Fibroblast of skin of right quadriceps (primary cell): Measurements from ENCODE around the gene NDUFB7.
"Not testable (repeated sequence)": the region's sequence is repeated elsewhere in the genome, so short reads cannot be mapped to it uniquely, and the experiment has no call there.

ENCODE experiments used
- DNase-seq: peaks from one replicate; pipeline ENCODE4 v3.0.0-alpha.2; 2013

NDUFB7 gene

DNA sequence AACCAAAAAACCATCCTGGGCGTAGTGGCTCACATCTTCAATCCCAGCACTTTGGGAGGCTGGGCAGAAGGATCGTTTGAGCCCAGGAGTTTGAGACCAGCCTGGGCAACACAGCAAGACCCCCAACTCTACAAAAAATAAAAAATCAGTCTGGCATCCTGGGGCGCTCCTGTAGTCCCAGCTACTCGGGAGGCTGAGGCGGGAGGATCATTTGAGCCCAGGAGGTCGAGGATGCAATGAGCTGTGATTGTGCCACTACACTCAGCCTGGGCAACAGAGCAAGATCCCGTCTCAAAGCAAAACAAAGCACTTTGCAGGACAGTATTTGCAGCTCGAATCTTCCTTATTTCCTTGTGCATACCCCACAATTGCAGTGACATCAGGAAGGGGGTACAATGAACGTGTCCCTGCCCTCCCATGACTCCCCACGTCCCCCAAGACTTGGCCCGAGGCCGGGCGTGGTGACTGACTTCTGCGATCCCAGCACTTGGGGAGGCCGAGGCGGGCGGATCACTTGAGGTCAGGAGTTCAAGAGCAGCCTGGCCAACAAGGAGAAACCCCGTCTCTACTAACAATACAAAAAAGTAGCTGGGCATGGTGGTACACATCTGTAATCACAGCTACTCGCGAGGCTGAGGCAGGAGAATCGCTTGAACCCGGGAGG lies 870 bp downstream of the NDUFB7 start:
- DNase-seq, result no peak

DNA sequence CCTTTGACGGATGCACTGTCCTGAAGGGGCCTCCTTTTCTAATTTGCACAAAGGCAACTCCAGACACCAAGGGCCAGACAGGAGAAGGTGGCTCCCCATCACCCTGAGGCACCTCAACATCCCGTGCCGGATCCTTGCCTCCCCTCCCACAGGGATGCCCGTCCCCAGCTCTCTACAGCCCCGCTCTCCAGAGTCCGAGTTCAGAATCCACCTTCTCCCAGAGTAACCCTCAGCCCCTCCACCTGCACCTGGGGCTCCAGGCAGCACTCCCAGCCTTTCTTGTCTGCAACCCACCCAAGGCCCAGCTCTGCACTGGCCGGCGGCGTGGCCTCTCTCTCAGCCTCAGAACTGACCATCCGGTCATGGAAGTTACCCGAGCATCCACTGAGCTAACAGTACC lies 4.8 kb downstream of the NDUFB7 start:
- no peak for DNase-seq

DNA sequence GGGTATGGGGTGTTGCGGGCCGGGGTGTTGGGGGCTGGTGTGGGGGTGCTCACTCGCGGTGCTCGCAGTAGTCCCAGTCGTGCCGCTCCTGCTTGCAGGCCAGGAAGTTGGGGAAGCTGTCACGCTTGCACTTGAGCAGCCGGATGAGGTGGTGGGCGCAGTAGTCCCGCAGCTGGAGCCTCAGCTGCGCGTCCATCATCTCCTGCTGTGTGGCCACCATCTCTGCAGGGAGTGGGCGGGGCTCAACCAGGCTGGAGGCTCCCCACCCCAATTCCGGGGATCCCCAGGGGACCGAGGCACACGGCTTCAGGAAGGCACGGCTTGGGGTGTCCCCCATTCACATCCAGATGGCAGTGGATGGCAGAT lies 5.2 kb downstream of the NDUFB7 start:
- DNase-seq, result no peak

DNA sequence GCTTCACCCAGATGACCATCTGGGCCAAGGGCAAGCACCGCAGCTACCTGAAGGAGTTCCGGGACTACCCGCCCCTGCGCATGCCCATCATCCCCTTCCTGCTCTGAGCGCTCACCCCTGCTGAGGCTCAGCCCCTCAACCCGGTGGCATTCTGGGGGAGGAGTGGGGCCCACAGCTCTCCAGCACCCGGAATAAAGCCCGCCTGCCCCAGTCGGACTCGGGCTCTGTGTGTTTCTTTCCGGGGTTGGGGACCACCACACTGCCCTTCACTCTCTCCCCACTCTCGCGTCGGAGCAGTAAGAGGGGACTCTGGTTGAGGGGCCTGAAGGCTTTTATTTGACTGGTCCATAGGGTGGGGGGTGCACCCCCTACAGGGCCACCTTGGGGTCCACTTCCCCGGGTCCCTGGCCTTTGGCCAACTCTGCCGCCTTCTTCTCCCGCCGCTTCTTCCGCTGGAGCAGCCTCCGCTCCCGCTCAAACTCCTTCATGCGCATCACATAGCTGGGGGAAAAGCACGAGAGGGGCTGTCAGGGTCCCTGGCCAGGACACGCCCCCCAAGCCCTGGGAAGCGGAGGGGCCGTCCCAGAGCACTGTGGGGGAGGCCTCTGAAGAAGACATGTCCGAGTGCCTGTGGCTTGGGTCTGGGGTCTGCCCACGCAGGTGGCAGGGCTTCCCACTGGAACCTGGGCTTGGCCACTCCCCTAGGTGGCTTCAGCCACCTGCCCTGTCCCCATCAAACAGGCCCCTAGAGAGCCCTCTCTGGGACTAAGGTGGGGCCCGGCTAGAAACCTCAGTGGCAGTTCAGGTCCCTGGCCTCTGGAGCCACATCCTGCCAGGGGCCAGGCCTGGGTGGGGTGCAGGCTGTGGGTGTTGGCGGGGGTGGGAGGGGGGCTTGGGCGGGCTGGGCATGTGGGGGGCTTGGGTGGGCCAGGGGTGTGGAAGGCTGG lies 5.8 kb downstream of the NDUFB7 start:
- DNase-seq, result no peak

DNA sequence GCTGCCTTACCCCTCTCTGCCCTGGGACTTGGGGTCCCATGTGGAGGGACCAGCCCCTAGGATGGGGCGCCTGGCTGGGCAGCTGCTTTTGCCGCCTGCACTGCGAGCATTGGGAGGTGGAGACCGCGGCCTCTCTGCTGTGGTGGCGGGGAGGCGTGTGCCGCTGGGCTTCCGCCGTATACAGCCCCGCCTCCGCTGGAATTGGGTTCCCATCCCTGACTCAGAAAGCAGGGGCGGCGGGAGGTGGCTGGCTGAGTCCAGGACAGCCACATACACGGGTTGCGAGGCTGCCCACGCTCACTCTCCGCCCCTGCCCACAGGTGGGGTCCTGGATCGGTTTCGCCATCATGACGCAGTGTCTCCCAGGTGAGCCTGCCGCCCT lies 6.6 kb downstream of the NDUFB7 start:
- no peak for DNase-seq

DNA sequence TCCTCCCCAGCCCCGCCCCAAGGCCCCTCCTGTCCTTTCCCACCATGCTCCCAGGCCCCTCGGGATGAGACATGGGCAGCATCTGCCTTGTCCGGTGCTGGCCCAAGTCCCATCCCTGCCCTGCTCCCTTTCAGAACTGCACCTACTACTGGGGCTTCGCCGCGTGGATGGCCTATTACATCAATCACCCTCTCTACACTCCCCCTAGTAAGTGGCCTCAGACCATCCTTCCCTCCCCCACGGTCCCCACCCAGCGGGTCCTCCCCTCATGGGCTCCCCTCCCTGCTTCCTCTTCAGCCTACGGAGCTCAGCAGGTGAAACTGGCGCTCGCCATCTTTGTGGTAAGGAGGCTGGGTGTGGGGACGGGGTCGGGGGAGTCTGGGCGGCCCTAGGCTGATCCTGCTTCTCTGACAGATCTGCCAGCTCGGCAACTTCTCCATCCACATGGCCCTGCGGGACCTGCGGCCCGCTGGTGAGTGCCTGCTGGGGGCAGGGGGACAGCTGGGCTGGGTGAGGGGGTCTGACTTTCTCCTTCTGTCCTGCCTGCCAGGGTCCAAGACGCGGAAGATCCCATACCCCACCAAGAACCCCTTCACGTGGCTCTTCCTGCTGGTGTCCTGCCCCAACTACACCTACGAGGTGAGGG lies 7.1 kb downstream of the NDUFB7 start:
- not testable (repeated sequence) for DNase-seq

DNA sequence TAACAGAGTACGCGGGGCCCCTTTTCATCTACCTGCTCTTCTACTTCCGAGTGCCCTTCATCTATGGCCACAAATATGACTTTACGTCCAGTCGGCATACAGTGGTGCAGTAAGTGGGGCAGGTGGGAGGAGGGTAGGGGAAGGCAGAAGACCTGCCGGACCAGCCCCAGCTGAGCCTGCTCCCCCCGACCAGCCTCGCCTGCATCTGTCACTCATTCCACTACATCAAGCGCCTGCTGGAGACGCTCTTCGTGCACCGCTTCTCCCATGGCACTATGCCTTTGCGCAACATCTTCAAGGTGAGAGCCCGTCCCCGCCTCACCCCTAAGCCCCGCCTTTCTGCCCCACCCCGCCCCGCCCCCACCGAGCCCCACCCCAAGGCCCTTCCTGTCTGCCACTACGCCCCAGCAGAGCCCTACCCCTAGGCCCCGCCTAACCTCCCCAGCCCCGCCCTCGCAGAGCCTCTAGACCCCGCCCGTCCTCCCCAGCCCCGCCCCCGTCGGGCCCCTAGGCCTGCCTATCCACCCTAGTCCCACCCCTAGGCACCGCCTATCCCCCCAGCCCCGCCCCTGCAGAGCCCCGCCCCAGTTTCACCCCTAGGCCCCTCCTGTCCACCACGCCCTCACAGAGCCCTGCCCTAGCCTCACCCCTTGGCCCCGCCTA lies 7.7 kb downstream of the NDUFB7 start:
- DNase-seq, result peak; percentile 14

DNA sequence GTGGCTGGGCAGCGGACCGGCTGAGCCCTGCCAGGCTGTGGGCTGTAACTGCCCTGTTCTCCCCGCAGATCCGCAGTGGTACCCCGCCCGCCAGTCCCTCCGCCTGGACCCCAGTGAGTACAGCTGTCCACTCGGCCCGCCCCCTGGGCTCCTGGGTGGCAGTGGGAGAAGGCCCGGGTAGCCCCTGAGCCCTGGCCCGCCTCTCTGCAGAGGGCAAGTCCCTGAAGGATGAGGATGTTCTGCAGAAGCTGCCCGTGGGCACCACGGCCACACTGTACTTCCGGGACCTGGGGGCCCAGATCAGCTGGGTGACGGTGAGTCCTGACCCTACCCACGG lies 8.3 kb downstream of the NDUFB7 start:
- DNase-seq, result no peak

DNA sequence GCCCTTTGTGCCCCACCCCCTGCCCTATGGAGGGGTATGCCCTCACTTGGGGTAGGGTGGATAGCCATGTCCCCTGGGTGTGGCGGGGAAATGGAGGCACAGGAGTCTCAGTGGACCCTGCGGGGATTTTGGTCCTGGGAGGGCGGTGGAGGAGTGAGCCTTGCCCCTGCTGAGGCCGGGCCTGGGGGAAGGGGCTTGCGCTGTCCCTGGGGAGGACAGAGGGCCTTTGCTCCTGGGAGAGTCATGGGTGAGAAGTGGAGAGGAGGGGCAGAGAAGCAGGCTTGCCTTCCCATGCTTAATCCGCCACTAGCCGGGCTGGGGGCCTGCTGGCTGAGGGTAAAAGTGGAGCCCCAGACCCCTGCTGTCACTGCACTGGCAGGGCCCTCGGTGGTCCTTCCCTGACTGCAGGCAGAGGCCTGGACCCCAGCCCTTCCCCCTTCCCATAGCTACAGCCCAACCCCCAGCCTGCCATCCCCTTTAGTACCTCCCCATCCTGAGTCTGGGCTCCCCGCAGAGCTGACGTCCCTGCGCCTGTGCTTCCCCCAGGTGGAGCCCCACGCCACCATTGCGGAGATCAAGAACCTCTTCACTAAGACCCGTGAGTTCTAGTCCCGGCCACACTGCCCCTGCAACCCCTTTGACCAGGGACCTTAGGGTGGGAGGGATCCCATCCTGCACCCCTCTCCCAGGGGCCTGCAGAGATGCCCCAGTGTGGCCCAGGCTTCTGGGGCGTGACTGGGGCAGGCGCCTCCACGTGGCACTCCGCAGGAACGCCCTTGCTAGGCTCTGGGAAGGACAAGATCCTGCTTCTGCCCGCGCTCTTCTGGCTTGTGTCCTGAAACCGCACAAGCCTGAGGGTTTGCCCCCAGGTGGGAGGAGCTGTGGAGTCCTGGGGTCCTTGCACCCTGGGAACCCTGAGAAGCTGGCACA lies 8.9 kb downstream of the NDUFB7 start:
- DNase-seq, result no peak

DNA sequence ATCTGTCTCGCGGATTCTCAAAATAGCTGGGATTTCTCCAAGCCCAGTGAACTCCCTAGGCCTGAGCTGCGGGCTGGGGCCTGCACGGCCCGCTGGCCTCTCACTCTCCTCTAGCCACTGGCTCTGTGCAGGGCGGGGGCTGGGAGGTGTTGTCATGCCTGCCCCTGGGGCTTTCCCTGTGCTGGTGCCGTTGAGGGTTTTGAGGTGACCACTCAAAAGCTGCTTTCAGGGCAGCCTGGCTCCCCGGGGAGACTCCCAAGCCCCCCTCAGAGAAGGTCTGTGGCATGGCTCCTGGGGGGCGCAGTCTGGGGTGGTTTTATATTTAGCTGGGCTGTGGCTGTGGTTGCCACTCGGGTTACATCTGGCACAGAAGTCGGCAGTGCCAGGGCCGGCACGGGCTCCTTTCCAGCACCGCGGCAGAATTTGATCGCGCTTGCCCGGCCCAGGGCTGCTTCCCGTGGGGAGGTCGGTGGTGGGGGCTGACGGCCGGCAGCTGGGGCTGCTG lies 10.0 kb downstream of the NDUFB7 start:
- DNase-seq, result no peak

DNA sequence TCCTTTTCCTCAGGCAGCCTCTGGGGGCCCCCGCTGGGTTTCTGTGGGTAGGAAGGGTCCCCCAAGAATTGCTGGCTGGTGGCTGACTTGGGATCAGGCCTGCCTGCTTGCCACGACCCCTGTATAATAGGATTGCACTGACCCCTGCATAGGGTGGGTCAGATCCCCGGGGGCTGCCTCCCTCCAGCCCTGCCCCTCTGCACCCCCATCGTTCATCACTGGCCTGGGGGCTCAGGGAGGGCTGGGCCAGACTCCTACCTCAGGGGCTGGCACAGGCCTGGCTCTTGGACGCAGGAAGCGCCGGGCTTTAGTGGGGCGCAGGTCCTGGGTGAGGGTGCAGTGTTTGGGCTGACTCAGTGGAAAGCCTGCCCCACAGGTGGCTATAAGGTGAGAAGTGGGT lies 10.6 kb downstream of the NDUFB7 start:
- no peak for DNase-seq

DNA sequence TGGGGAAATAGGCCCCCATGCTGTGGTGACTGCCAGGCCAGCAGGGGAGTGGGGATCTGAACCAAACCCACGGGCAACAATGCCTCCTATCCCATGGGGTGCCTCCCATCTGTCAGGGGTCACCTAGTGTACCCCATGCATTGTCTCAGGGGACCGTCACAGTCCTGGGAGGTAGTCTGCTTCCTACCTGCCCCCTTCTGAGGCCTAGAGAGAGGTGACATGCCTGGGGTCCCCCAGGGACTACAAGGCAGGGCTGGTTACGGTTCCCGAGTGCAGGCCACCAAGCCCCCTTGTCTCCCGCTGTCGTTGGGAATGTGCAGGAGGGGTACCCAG lies 11.1 kb downstream of the NDUFB7 start:
- no peak for DNase-seq

DNA sequence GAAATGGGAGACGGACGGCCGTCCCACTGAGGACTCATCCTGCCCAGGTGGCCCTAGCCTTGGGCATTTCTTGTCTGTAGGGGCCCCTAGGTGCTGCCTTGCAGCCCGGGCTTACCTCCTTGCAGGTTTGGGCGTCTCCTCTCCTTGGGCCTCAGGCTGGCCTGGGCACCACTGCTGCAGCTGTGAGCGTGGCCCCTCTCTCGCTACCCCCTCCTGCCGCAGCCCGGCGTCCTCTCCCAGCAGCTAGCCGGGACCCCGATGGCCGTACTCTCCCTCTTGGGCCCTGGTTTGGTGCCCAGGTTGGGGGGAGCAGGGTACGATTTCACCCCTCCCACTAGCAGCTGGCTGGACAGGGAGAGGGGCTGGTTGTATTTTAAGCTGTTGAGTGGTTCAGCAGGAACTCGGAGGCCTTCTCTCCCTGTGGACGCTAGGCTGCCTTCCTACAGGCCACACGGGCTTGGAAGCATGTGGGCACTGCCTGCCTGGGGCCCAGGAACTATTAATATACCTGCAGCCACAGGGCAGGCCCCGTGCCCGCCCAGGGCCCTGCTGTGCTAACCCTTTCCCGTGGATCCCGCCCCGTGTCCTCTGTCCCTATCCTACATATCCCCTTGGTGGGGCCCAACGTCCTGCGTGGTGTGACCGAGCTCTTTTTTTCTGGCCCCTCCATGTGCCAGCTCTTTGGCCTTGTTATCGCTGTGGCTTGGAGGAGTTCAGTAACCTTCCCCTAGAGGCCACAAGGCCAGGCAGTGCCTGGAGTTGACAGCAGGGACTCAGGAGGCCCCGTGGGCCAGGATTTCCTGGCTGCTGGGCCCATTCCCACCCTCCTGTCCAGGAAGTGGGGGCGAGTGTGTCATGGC lies 11.7 kb downstream of the NDUFB7 start:
- no peak for DNase-seq

DNA sequence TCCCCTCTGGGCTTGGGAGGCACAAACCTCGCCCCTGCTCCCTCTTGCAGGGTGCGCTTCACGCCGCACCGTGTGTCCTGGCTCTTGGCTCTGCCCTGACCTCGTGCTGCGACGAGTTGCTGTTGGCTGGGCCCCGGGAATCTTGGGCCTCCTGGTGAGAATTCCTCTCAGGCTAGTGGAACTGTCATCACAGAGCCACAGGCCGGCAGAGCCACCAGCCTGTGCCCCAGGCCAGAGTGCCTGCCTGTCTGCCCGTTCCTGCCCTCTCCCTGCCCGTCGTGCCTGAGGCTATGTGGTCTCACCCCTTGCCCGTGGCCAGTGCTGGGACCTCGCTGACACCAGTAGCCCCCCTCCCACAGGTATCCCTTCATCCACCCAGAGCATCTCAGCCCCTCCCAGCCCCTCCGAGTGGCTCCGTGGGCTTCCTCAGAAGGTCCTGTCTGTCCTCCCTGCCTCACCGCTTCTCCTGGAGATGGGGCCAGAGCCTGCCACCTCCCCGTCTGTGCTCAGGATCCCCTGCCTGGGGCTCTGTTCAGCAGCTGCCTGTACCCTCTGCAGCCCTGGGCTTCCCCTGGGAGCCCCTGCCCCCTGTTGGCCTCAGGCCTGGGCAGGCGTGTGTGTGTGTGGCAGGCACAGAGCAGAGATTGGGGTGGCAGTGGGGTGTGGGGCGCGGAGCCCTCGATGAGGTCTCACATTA lies 13.3 kb downstream of the NDUFB7 start:
- no peak for DNase-seq

DNA sequence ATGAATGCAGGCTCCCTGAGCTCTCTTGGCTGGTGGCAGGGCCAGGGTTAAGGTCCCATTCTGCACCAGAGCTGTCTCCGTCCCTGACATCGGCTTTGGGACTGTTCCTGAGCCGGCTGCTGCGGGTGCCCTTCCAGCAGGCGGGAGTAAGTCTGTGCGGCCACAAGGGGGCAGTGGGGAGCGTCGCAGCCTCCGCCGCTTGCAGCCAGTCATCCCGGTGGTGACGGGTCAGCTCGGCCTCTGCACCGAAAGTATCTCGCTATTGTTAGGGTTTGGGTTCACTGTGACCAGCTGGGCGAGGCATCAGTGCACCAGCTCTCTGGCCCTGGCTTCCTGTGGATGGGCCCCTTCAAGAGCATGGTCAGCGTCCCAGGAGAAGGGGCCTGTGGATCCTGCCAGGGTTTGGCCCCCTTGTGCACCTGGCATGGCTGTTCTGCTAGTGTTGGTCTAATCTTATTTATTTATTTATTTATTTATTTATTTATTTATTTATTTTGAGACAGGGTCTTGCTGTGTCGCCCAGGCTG lies 15.1 kb downstream of the NDUFB7 start:
- peak; percentile 51 for DNase-seq

DNA sequence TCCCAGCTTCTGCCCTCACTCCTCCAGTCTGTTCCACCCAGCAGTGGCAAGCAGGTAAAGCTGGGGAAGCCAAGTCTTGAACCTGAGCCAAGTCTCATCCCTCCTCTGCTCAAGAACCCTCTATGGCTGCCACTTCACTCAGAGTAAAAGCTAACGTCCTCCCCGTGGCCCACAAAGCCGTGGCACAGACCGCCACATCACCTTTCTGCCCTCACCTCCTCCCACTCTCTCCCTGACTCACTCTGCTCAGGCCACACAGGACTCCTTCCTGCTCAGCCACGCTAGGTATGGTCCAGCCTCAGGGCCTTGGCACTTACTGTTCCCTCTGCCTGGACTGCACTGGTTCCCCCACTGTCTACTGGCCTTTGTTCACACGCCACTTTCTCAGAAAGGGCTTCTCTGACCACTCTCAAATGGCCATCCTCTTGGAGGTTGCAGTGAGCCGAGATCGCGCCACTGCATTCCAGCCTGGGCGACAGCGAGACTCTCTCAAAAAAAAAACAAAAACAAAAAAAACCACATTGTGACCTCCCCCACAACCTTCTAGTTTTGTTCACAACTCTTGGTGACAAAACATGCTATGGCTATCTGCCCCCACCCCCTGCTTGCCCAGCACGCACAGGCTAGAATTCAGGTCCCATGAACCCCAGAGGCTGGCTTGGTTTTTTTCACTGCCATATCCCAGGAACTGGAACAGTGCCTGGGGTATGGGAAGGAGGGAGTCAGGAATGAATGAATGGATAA lies 15.8 kb downstream of the NDUFB7 start:
- no peak for DNase-seq

DNA sequence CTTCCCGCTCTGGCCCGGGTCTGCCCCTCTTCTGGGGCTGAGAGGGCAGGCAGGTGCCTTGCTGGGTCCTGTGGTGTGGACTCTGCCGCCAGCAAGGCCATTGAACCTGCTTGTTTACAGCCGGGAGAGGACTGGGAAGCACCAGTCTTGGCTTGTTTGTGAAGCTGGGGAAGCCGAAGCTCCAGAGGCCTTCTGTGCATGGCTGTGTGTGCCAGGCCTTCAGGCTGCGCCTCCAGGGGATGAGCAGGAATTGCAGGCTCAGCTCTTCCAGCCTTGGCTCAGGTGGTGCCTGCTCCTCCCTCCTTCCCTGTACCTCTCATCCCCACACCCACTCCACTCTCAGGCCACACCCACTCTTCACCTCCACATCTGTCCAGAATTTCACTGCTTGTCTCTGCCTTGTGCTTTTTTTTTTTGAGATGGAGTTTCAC lies 17.5 kb downstream of the NDUFB7 start:
- DNase-seq, result no peak

DNA sequence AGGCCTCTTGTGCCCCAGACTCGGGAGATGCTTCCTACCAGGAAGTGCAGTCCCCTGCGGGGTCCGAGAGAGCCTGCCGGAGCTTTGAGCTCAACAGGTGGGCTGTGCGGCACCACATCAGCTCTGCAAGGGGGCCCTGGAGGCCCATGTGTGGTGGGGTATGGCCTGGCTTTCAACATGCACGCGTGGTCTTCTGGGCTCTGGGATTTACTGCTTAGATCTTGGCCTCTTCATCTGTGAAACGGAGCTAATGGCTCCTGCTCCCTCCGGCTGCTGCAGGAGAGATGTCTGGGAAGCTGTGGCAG lies 18.0 kb downstream of the NDUFB7 start:
- DNase-seq, result no peak

DNA sequence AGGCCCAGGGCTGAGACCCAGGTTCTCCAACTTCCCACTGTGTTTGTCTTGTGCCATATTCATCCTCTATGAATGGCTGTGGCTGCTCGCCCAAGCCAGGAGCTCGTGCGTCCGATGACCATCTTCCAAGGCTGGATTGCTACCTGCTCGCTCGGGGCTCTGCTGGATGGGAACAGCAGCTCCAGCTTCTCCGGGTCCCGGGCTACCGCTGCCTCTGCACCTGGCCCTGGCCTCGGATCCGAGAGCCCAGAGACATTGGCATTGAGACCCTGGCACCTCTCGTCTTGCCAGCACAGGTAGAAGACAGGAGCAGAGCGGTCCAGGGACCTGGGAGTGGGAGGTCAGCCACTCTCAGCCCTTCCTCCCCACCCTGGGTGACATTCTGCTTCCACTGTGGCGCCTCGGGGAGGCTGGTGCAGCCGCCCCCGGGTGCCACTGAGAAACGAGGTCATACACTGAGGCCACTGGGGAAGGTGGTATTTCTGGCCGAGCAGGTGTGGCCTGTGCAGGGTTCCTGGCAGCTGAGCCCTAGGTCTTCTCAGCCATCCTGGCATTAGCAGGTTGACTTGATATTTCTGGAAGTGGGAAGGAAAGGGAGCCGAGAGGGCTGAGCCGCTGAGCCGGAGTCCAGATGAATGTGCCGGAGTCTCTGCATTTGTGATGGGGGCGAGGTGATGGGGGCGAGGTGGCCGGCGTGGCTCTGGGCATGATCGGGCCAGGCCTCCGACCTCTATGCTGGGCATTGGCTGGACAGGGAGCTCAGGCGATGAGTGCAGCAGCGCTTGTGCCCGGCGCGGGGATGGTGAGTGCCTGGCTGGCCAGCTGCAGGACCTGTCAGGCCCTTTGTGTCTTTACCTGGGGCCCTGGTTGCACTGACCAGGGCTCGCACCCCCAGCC lies 18.6 kb downstream of the NDUFB7 start:
- no peak for DNase-seq
